Measurements from ENCODE around the gene FBXO44. TPM values are rescaled to one million over a fixed set of nuclear protein-coding genes. Genes with fewer than 3 reads are reported as not detected.

Gene FBXO44
- total RNA-seq, 4 donors from 2014 or later = 13.3 to 19.8 (median 16.1) TPM

GRCh38 chr1:11701981-11702803 lies 47.5 kb downstream of the FBXO44 start:
- no peak for TF ChIP-seq EP300 (IDR thresholded peaks at IDR 0.05)
- no peak for TF ChIP-seq POLR2AphosphoS5 (IDR thresholded peaks at IDR 0.05)
- TF ChIP-seq, protein P1, sequence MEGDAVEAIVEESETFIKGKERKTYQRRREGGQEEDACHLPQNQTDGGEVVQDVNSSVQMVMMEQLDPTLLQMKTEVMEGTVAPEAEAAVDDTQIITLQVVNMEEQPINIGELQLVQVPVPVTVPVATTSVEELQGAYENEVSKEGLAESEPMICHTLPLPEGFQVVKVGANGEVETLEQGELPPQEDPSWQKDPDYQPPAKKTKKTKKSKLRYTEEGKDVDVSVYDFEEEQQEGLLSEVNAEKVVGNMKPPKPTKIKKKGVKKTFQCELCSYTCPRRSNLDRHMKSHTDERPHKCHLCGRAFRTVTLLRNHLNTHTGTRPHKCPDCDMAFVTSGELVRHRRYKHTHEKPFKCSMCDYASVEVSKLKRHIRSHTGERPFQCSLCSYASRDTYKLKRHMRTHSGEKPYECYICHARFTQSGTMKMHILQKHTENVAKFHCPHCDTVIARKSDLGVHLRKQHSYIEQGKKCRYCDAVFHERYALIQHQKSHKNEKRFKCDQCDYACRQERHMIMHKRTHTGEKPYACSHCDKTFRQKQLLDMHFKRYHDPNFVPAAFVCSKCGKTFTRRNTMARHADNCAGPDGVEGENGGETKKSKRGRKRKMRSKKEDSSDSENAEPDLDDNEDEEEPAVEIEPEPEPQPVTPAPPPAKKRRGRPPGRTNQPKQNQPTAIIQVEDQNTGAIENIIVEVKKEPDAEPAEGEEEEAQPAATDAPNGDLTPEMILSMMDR (IDR thresholded peaks at IDR 0.05) = no peak
- no peak for TF ChIP-seq POLR2A (IDR thresholded peaks at IDR 0.05; ENCODE audit: low read depth)
- intact Hi-C loops (cut with DNase I) = no loop called here
- DNase-seq (ENCODE audit: extremely low spot score) = no peak
- H3K27me3 ChIP-seq = peaks cover 0 to 87% (median 14%) of the 10 kb centered on the region in 4 donors
- WGBS = 80% methylated on average over 15 of the region's 15 CpGs
- H3K4me1 ChIP-seq = peaks cover 0 to 15% (median 11%) of the 10 kb centered on the region in 4 donors
- H3K27ac ChIP-seq (replicated peaks in 1 of 4) = no peak overlapping the region
- no peaks in the 10 kb centered on the region for H3K9me3 ChIP-seq
- no peak overlapping the region for H3K4me3 ChIP-seq
- H3K36me3 ChIP-seq = no peaks in the 10 kb centered on the region

DNA sequence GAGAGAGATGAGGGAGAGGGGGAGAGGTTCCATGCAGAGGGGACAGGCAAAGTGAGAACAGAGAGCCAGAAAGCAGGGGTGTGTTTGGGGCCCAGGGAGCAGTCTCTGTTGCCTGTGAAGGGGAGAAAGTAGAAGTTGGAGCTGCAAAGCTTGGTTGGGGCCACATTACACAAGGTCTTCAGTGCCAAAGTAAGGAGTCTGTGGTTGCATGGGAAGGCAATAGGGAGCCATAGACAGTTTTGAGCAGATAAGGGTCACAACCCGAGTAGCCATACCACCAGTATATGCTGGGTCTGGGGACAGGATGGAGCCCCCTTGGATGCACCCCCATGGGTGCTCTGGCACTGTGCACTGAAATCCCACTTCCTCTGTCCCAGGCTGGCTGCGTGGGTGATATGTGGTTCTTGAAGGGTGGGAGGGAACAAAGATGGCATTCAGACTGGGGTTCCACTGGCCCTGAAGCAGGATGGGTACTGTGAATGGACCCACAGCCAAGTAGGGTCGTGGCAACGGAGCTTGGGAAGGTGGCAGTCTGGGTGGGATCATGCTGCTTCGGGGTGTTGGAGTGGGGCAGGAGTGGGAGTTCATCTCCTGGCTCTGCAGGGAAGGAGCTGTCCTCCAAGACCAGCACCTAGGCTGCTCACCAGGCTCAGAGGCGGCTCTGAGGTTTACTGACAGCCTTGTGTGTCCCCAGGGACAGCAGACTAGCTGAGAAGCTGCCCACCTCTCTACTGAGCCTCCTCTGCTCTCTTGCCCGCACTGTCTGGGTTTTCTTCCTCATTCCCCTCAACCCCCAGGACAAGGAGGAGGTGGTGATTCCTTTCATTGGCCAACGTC lies 48.9 kb downstream of the FBXO44 start:
- TF ChIP-seq POLR2AphosphoS5 (IDR thresholded peaks at IDR 0.05) (no peak), POLR2A (IDR thresholded peaks at IDR 0.05; ENCODE audit: low read depth) (no peak), EP300 (IDR thresholded peaks at IDR 0.05) (no peak)
- TF ChIP-seq, protein P1 (IDR thresholded peaks at IDR 0.05) = no peak
- 70% methylated on average over 7 of the region's 8 CpGs for WGBS
- no peak overlapping the region for H3K27ac ChIP-seq (replicated peaks in 1 of 4)
- no peaks in the 10 kb centered on the region for H3K36me3 ChIP-seq
- H3K27me3 ChIP-seq = peaks cover 0 to 86% (median 14%) of the 10 kb centered on the region in 4 donors
- no peak for DNase-seq (ENCODE audit: extremely low spot score)
- H3K9me3 ChIP-seq = no peaks in the 10 kb centered on the region
- intact Hi-C loops (cut with DNase I) = no loop called here
- peaks cover 9 to 15% (median 11%) of the 10 kb centered on the region in 4 donors for H3K4me1 ChIP-seq
- H3K4me3 ChIP-seq = no peak overlapping the region

DNA sequence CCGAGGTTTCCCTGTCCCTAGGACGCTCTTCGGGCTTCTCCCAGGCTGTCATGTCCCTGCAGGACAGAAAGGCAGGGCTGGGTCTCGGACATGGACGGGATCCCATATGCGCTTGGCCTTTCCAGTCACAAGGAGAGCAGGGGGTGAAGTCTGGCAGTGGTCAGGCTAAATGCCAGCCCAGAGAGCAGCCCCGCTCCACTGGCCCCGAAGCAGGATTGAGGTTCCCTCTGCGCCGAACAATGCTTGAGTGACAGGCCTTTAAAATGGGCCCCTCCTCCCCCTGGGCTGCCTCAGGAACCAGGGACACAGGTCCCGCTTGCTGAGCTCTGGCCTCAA lies 49.5 kb downstream of the FBXO44 start:
- DNase-seq (ENCODE audit: extremely low spot score) = no peak
- Histone ChIP-seq H3K27me3 (peaks cover 0 to 86% (median 14%) of the 10 kb centered on the region in 4 donors), H3K4me3 (no peak overlapping the region), H3K27ac (replicated peaks in 1 of 4) (no peak overlapping the region), H3K9me3 (no peaks in the 10 kb centered on the region), H3K4me1 (peaks cover 9 to 15% (median 11%) of the 10 kb centered on the region in 4 donors), H3K36me3 (no peaks in the 10 kb centered on the region)
- WGBS = 73% methylated on average over 6 of the region's 11 CpGs
- TF ChIP-seq, protein P1 (IDR thresholded peaks at IDR 0.05) = no peak
- TF ChIP-seq EP300 (IDR thresholded peaks at IDR 0.05) (no peak), POLR2A (IDR thresholded peaks at IDR 0.05; ENCODE audit: low read depth) (no peak), POLR2AphosphoS5 (IDR thresholded peaks at IDR 0.05) (no peak)
- intact Hi-C loops (cut with DNase I) = no loop called here

DNA sequence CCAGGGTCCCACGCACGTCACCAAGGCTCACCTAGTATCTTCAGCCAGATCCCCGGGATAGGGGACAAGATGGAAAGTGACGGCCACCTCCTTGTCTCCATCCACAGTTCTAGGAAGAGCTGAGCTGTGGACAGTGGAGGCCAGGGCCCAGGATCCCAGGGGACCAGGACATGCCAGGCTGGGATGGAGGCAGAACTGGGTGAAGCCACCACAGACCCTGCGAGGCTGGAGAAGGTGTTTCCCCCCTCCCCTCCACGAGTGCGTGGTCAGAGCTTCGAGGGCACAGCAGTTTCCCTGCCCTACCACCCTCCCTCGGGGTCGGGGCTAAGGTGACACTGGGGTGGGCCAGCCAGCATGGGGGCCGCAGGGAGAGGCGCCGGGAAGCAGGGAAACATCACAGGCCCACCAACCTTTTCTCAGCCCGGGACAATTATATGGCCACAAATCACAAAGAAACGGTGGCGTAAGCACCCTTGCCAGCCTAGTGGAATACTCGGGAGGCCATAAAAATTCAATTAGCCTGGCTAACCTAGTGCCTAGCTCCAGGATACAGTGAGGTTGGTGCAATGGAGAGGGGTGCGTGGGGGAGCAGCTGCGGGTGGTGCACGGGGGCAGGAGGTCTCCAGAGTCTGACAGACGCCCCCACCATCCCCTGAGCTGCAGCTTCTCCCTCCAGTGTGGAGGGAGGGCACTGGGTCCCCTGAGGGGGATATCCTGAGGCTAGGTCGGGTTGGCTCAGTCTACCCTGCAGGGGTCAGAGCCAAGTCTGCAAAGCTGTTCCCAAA lies 50.2 kb downstream of the FBXO44 start:
- WGBS = 65% methylated on average over 10 of the region's 22 CpGs
- H3K4me3 ChIP-seq = no peak overlapping the region
- H3K27ac ChIP-seq (replicated peaks in 1 of 4) = no peak overlapping the region
- TF ChIP-seq POLR2A (IDR thresholded peaks at IDR 0.05; ENCODE audit: low read depth) (no peak), POLR2AphosphoS5 (IDR thresholded peaks at IDR 0.05) (no peak), EP300 (IDR thresholded peaks at IDR 0.05) (no peak)
- TF ChIP-seq, protein P1 (IDR thresholded peaks at IDR 0.05) = no peak
- H3K4me1 ChIP-seq = peaks cover 9 to 15% (median 11%) of the 10 kb centered on the region in 4 donors
- no peaks in the 10 kb centered on the region for H3K36me3 ChIP-seq
- no peak for DNase-seq (ENCODE audit: extremely low spot score)
- H3K9me3 ChIP-seq = no peaks in the 10 kb centered on the region
- peaks cover 0 to 83% (median 14%) of the 10 kb centered on the region in 4 donors for H3K27me3 ChIP-seq
- intact Hi-C loops (cut with DNase I) = no loop called here
